Measurements from ENCODE around the gene NDUFB11.

The NDUFB11 gene

GRCh38 chrX:47171996-47172395 is 27.5 kb upstream of the NDUFB11 start:
- no peak for TF ChIP-seq CTCF (IDR thresholded peaks at IDR 0.05; ENCODE audit: insufficient read depth, low read length, missing control alignments)
- ChIA-PET POLR2A (no interaction called here), CTCF (no interaction called here)
- H3K4me3 ChIP-seq (ENCODE audit: low read depth, low read length) = no peak overlapping the region
- no peak for DNase-seq (ENCODE audit: low read depth, low spot score)

GRCh38 chrX:47170861-47171692 is 26.6 kb upstream of the NDUFB11 start:
- POLR2A ChIA-PET = no interaction called here
- CTCF ChIA-PET = interaction anchor here (0.6 kb wide), 1 partner anchor 26 kb away, joined by 3 read pairs; the partner anchor contains the start of genes NDUFB11 and RBM10
- no peak overlapping the region for H3K4me3 ChIP-seq (ENCODE audit: low read depth, low read length)
- TF ChIP-seq CTCF (IDR thresholded peaks at IDR 0.05; ENCODE audit: insufficient read depth, low read length, missing control alignments) = no peak
- DNase-seq (ENCODE audit: low read depth, low spot score) = no peak

- no peak for TF ChIP-seq CTCF (IDR thresholded peaks at IDR 0.05; ENCODE audit: insufficient read depth, low read length, missing control alignments)
- DNase-seq (ENCODE audit: low read depth, low spot score) = no peak
- POLR2A ChIA-PET = no interaction called here
- H3K4me3 ChIP-seq (ENCODE audit: low read depth, low read length) = no peak overlapping the region
- CTCF ChIA-PET = interaction anchor here (0.6 kb wide), 1 partner anchor 25 kb away, joined by 3 read pairs; the partner anchor contains the start of genes NDUFB11 and RBM10
Measured at GRCh38 chrX:47169726-47170515, 25.4 kb upstream of the NDUFB11 start.

GRCh38 chrX:47169273-47169672 is 24.8 kb upstream of the NDUFB11 start:
- no peak overlapping the region for H3K4me3 ChIP-seq (ENCODE audit: low read depth, low read length)
- no peak for TF ChIP-seq CTCF (IDR thresholded peaks at IDR 0.05; ENCODE audit: insufficient read depth, low read length, missing control alignments)
- POLR2A ChIA-PET = no interaction called here
- CTCF ChIA-PET = no interaction called here
- DNase-seq (ENCODE audit: low read depth, low spot score) = no peak

GRCh38 chrX:47168495-47169073 is 24.1 kb upstream of the NDUFB11 start:
- POLR2A ChIA-PET = no interaction called here
- CTCF ChIA-PET = no interaction called here
- DNase-seq (ENCODE audit: low read depth, low spot score) = no peak
- H3K4me3 ChIP-seq (ENCODE audit: low read depth, low read length) = no peak overlapping the region
- no peak for TF ChIP-seq CTCF (IDR thresholded peaks at IDR 0.05; ENCODE audit: insufficient read depth, low read length, missing control alignments)

- no peak for DNase-seq (ENCODE audit: low read depth, low spot score)
- ChIA-PET POLR2A (no interaction called here), CTCF (interaction anchor here (0.9 kb wide), 1 partner anchor 217 kb away, joined by 3 read pairs; no protein-coding TSS in a partner anchor)
- no peak overlapping the region for H3K4me3 ChIP-seq (ENCODE audit: low read depth, low read length)
- TF ChIP-seq CTCF (IDR thresholded peaks at IDR 0.05; ENCODE audit: insufficient read depth, low read length, missing control alignments) = no peak
Measured at GRCh38 chrX:47166126-47166525, 21.6 kb upstream of the NDUFB11 start.
